Measurements from ENCODE around the gene PRIMPOL.

PRIMPOL gene

DNA sequence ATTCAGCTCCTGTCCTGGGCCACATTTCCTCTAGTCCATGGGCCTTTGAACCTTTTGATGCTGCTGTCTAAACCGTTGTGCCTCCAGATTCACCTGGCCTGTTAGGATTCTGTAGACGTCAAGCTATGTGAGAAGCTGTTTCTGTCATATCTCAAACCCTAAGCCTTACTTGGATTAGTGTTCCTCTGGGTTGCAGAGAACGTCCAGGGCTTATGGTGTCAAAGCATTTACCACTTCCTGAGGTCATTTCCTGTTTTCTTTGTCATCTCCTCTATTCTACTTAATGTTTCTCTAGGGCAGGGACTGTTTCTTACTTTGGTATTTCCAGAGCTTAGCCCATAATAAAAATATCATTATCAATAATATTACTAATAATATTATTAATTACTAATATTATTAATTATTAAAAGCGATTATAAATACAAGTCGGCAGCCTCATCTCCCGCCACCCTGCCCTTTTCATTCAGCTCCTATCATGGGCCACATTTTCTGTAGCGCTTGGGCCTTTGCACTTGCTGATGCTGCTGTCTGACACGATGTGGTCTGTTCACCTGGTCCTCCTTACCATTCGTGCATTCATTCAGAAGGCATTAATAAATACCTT lies 19.1 kb downstream of the PRIMPOL start:
- H3K9me3 ChIP-seq (ENCODE audit: insufficient read depth, low read length) = no peaks in the 10 kb centered on the region
- no peak overlapping the region for H3K27ac ChIP-seq (ENCODE audit: low read length)
- H3K4me3 ChIP-seq (ENCODE audit: low read length) = no peak overlapping the region
- no peaks in the 10 kb centered on the region for H3K27me3 ChIP-seq (ENCODE audit: low read depth, low read length)
- no peaks in the 10 kb centered on the region for H3K36me3 ChIP-seq (replicated peaks; ENCODE audit: low read depth, low read length)
- H3K79me2 ChIP-seq (ENCODE audit: low read length) = no peaks in the 10 kb centered on the region
- H3K9ac ChIP-seq (ENCODE audit: low read length) = no peak overlapping the region
- H3K4me1 ChIP-seq (ENCODE audit: low read length) = no peaks in the 10 kb centered on the region
- H3K4me2 ChIP-seq (ENCODE audit: low read length) = no peak overlapping the region
- H2AFZ ChIP-seq (ENCODE audit: low read depth, low read length) = no peak overlapping the region
- TF ChIP-seq EZH2phosphoT487 (IDR thresholded peaks at IDR 0.05; ENCODE audit: low read depth) = no peak
- TF ChIP-seq, protein P1, sequence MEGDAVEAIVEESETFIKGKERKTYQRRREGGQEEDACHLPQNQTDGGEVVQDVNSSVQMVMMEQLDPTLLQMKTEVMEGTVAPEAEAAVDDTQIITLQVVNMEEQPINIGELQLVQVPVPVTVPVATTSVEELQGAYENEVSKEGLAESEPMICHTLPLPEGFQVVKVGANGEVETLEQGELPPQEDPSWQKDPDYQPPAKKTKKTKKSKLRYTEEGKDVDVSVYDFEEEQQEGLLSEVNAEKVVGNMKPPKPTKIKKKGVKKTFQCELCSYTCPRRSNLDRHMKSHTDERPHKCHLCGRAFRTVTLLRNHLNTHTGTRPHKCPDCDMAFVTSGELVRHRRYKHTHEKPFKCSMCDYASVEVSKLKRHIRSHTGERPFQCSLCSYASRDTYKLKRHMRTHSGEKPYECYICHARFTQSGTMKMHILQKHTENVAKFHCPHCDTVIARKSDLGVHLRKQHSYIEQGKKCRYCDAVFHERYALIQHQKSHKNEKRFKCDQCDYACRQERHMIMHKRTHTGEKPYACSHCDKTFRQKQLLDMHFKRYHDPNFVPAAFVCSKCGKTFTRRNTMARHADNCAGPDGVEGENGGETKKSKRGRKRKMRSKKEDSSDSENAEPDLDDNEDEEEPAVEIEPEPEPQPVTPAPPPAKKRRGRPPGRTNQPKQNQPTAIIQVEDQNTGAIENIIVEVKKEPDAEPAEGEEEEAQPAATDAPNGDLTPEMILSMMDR (IDR thresholded peaks at IDR 0.05; ENCODE audit: low read depth, low read length) = no peak
- H4K20me1 ChIP-seq (ENCODE audit: insufficient read depth, low read length) = no peaks in the 10 kb centered on the region

DNA sequence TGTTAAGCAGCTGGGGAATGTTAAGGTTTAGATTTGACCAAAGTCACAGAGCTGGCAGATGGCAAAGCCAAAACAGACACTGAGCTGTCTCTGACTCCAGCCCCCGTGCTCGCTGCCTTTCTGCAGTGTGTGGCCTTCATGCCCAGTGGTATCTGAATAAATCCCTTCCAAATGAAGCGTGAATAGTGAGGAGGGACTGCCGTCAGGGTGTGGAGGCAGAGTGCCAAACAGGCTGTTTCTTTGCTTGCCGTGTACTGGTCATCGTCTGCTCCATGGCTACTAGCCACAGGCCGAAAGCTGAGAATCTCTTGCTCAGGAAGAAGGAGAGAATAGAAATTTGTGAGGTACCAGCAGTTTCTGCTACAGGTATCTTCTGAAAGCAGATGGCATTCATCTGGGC lies 19.7 kb downstream of the PRIMPOL start:
- Histone ChIP-seq H3K9ac (ENCODE audit: low read length) (no peak overlapping the region), H3K4me2 (ENCODE audit: low read length) (no peak overlapping the region), H3K79me2 (ENCODE audit: low read length) (no peaks in the 10 kb centered on the region), H3K27me3 (ENCODE audit: low read depth, low read length) (no peaks in the 10 kb centered on the region), H3K36me3 (replicated peaks; ENCODE audit: low read depth, low read length) (no peaks in the 10 kb centered on the region), H3K4me3 (ENCODE audit: low read length) (no peak overlapping the region), H3K27ac (ENCODE audit: low read length) (no peak overlapping the region), H4K20me1 (ENCODE audit: insufficient read depth, low read length) (no peaks in the 10 kb centered on the region), H2AFZ (ENCODE audit: low read depth, low read length) (no peak overlapping the region), H3K4me1 (ENCODE audit: low read length) (no peaks in the 10 kb centered on the region), H3K9me3 (ENCODE audit: insufficient read depth, low read length) (no peaks in the 10 kb centered on the region)
- TF ChIP-seq, protein P1 (IDR thresholded peaks at IDR 0.05; ENCODE audit: low read depth, low read length) = no peak
- no peak for TF ChIP-seq EZH2phosphoT487 (IDR thresholded peaks at IDR 0.05; ENCODE audit: low read depth)

DNA sequence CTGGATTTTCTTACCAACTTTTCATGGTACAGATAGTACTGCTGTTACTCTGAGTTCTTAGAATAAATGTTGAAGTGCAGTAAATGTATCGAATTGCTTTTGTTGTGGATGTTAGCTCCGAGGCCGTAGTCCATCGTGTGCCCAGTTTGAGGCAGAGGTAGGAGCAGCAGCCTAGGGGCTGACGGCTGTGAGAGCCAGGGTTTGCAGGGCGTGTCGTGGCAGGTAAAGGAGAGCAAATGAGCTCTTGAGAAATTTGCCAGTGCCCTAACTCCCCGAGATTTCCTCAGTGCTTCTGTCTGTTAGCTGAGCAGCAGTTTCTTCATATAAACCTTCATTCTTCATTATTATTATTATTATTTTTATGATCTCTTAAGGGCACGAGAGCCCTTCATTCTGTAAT lies 21.6 kb downstream of the PRIMPOL start:
- Histone ChIP-seq H4K20me1 (ENCODE audit: insufficient read depth, low read length) (no peaks in the 10 kb centered on the region), H3K4me3 (ENCODE audit: low read length) (no peak overlapping the region), H3K4me1 (ENCODE audit: low read length) (no peaks in the 10 kb centered on the region), H3K36me3 (replicated peaks; ENCODE audit: low read depth, low read length) (no peaks in the 10 kb centered on the region), H2AFZ (ENCODE audit: low read depth, low read length) (no peak overlapping the region), H3K9ac (ENCODE audit: low read length) (no peak overlapping the region), H3K79me2 (ENCODE audit: low read length) (no peaks in the 10 kb centered on the region), H3K27ac (ENCODE audit: low read length) (no peak overlapping the region), H3K9me3 (ENCODE audit: insufficient read depth, low read length) (no peaks in the 10 kb centered on the region), H3K27me3 (ENCODE audit: low read depth, low read length) (no peaks in the 10 kb centered on the region), H3K4me2 (ENCODE audit: low read length) (no peak overlapping the region)
- TF ChIP-seq, protein P1 (IDR thresholded peaks at IDR 0.05; ENCODE audit: low read depth, low read length) = no peak
- TF ChIP-seq EZH2phosphoT487 (IDR thresholded peaks at IDR 0.05; ENCODE audit: low read depth) = no peak

DNA sequence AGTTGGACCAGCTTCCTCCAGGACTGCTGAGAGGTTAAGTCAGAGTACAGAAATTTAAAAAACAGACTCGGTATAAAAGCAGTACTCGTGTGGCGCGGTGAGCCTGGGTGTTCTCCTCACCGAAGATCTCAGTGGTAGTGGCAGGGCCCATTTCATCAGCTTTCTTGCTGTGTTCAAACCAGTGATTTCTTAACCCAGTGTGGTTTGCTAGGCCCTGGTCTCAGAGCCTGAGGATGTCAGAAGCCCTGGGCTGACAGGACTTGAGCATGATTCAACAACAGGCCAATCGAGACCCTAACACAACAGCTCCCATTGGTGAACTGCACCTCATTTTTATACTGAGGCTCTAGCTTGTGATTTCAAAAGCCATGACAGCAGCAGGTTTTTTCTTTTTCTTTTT lies 23.2 kb downstream of the PRIMPOL start:
- Histone ChIP-seq H3K36me3 (replicated peaks; ENCODE audit: low read depth, low read length) (no peaks in the 10 kb centered on the region), H4K20me1 (ENCODE audit: insufficient read depth, low read length) (no peaks in the 10 kb centered on the region), H3K79me2 (ENCODE audit: low read length) (no peaks in the 10 kb centered on the region), H3K9me3 (ENCODE audit: insufficient read depth, low read length) (no peaks in the 10 kb centered on the region), H3K27ac (ENCODE audit: low read length) (no peak overlapping the region), H3K4me3 (ENCODE audit: low read length) (no peak overlapping the region), H3K9ac (ENCODE audit: low read length) (no peak overlapping the region), H3K27me3 (ENCODE audit: low read depth, low read length) (no peaks in the 10 kb centered on the region), H2AFZ (ENCODE audit: low read depth, low read length) (no peak overlapping the region), H3K4me2 (ENCODE audit: low read length) (no peak overlapping the region), H3K4me1 (ENCODE audit: low read length) (no peaks in the 10 kb centered on the region)
- TF ChIP-seq EZH2phosphoT487 (IDR thresholded peaks at IDR 0.05; ENCODE audit: low read depth) = no peak
- TF ChIP-seq, protein P1 (IDR thresholded peaks at IDR 0.05; ENCODE audit: low read depth, low read length) = no peak
